Stomach (tissue), 9 donors: Measurements from ENCODE around the gene MAGT1. TPM values are rescaled to one million over a fixed set of nuclear protein-coding genes. Genes with fewer than 3 reads are reported as not detected.

Experiments used
- DNase-seq, 2 donors: peaks; one replicate each; pipeline versions ENCODE4 v3.0.0 to v3.0.0-alpha.2; 2013 to 2019
- H3K27ac ChIP-seq, 5 donors: fragments of 200-600 bp in 4 of 5; sonication (generic) in 4 of 5; one replicate each; pipeline ENCODE4 v1.5.1; 2013 to 2019; ENCODE audit warnings: mild to moderate bottlenecking in 1 of 5, moderate library complexity in 1 of 5
- H3K27me3 ChIP-seq, 3 donors: fragments of 200-600 bp; sonication (generic); one replicate each; pipeline ENCODE4 v1.5.1; 2017 to 2019; ENCODE audit warnings: mixed run types in 1 of 3
- H3K36me3 ChIP-seq, 4 donors: fragments of 200-600 bp; sonication (generic); 1 replicate in 3 of 4; 2 replicates in 1 of 4; pipeline ENCODE4 v1.5.1; 2016 to 2019
- H3K4me1 ChIP-seq, 4 donors: fragments of 200-600 bp; sonication (generic); one replicate each; pipeline ENCODE4 v1.5.1; 2016 to 2019
- H3K4me3 ChIP-seq, 4 donors: fragments of 200-600 bp; sonication (generic) in 3 of 4; one replicate each; pipeline ENCODE4 v1.5.1; 2016 to 2019; ENCODE audit warnings: mild to moderate bottlenecking in 1 of 4
- H3K9me3 ChIP-seq, 4 donors: fragments of 200-600 bp; sonication (generic); one replicate each; pipeline ENCODE4 v1.5.1; 2016 to 2019
- CTCF ChIP-seq, 7 experiments: fragments of 450-650 bp in 4 of 7; fragments of 200-600 bp in 3 of 7; sonication (generic) in 3 of 7; IDR thresholded peaks; one replicate each; pipeline ENCODE4 v1.5.1; 2016 to 2019; ENCODE audit warnings: antibody characterized with exemption in 7 of 7, control low read depth in 2 of 7, mild to moderate bottlenecking in 1 of 7
- EP300 ChIP-seq: sonication (generic); formaldehyde crosslinking; IDR thresholded peaks from one replicate; pipeline ENCODE4 v1.6.1; 2017; ENCODE audit warnings: antibody characterized with exemption
- POLR2A ChIP-seq, 4 donors: fragments of 450-650 bp; IDR thresholded peaks; one replicate each; pipeline ENCODE4 v1.6.1; 2016; ENCODE audit warnings: antibody characterized with exemption in 4 of 4, control low read depth in 2 of 4, mild to moderate bottlenecking in 1 of 4, moderate library complexity in 1 of 4
- POLR2AphosphoS5 ChIP-seq, 3 donors: sonication (generic); formaldehyde crosslinking; IDR thresholded peaks; one replicate each; pipeline ENCODE4 v1.6.1; 2016; ENCODE audit warnings: antibody characterized with exemption in 3 of 3
- WGBS, 5 donors: extraction: QIAGEN DNeasy Blood & Tissue Kit in 3 of 5; methylation state at CpG; one replicate each; pipeline versions ENCODE4 v1.1.5 to v1.1.7; 2013 to 2018; 5-methylcytosine and 5-hydroxymethylcytosine counted together
- intact Hi-C: fragments of 100-400 bp; cut with DNase I; formaldehyde crosslinking; loops from one replicate; pipeline ENCODE4 v1.15.1; 2023; ENCODE audit warnings: low total_unique reads
- polyA plus RNA-seq, 3 donors: library from polyadenylated mRNA; stranded (reverse); fragments of 200-250 nt; gene quantifications; one replicate each; pipeline ENCODE4 v1.2.3, GENCODE V29; 2013
- total RNA-seq, 5 donors: library from RNA; depleted of rRNA; stranded (reverse); fragments of >200 nt; gene quantifications; one replicate each; pipeline versions ENCODE4 v1.1.0 to v1.2.3, GENCODE V29; 2014 to 2016
- donor health status: healthy with polysubstance abuse.
- donor health status: Bipolar disorder and iron deficiency.
- donor health status: healthy.

Gene MAGT1
- total and polyA plus RNA-seq, 8 donors, result 6.1 to 135 (median 20.9) TPM

GRCh38 chrX:77937291-77937690 lies 42.1 kb upstream of the MAGT1 start:
- H3K4me1 ChIP-seq, result peaks cover 0 to 31% (median 15%) of the 10 kb centered on the region in 4 donors
- WGBS, 5 donors, result 23 to 34% (median 26%) methylated on average over 3 of the region's 3 CpGs
- peak in 1 of 2 donors; percentile 33 for DNase-seq
- no peaks in the 10 kb centered on the region for H3K36me3 ChIP-seq
- no peak overlapping the region for H3K4me3 ChIP-seq
- no peaks in the 10 kb centered on the region for H3K27me3 ChIP-seq
- intact Hi-C loops, result no loop called here
- TF ChIP-seq EP300 (no peak), CTCF (IDR thresholded peaks at IDR 0.05) (no peak), POLR2A (IDR thresholded peaks at IDR 0.05) (no peak), POLR2AphosphoS5 (IDR thresholded peaks at IDR 0.05) (no peak)
- peak overlapping the region in 1 of 5 donors; percentile 51 for H3K27ac ChIP-seq
- H3K9me3 ChIP-seq, result no peaks in the 10 kb centered on the region

- H3K4me1 ChIP-seq, result peaks cover 0 to 31% (median 15%) of the 10 kb centered on the region in 4 donors
- intact Hi-C loops, result no loop called here
- TF ChIP-seq CTCF (IDR thresholded peaks at IDR 0.05), result no peak
- TF ChIP-seq EP300, result no peak
- no peak for TF ChIP-seq POLR2AphosphoS5 (IDR thresholded peaks at IDR 0.05)
- TF ChIP-seq POLR2A (IDR thresholded peaks at IDR 0.05), result no peak
- no peak for DNase-seq
- H3K36me3 ChIP-seq, result no peaks in the 10 kb centered on the region
- no peak overlapping the region for H3K27ac ChIP-seq
- H3K27me3 ChIP-seq, result no peaks in the 10 kb centered on the region
- H3K9me3 ChIP-seq, result no peaks in the 10 kb centered on the region
- no peak overlapping the region for H3K4me3 ChIP-seq
These were observed 41.1 kb upstream of the MAGT1 start for GRCh38 chrX:77936299-77936698.

- H3K36me3 ChIP-seq, result no peaks in the 10 kb centered on the region
- TF ChIP-seq POLR2A (IDR thresholded peaks at IDR 0.05), result no peak
- no peak for TF ChIP-seq POLR2AphosphoS5 (IDR thresholded peaks at IDR 0.05)
- TF ChIP-seq EP300, result no peak
- no peak for TF ChIP-seq CTCF (IDR thresholded peaks at IDR 0.05)
- no peaks in the 10 kb centered on the region for H3K9me3 ChIP-seq
- H3K27ac ChIP-seq, result no peak overlapping the region
- intact Hi-C loops, result no loop called here
- peaks cover 0 to 31% (median 15%) of the 10 kb centered on the region in 4 donors for H3K4me1 ChIP-seq
- WGBS, 5 donors, result 50 to 92% (median 84%) methylated on average over 1 of the region's 1 CpG
- H3K4me3 ChIP-seq, result no peak overlapping the region
- H3K27me3 ChIP-seq, result no peaks in the 10 kb centered on the region
- DNase-seq, result no peak
These were observed 40.7 kb upstream of the MAGT1 start for GRCh38 chrX:77935886-77936285.

GRCh38 chrX:77930581-77930980 lies 35.3 kb upstream of the MAGT1 start:
- no peak for TF ChIP-seq POLR2A (IDR thresholded peaks at IDR 0.05)
- no peak for TF ChIP-seq POLR2AphosphoS5 (IDR thresholded peaks at IDR 0.05)
- TF ChIP-seq EP300, result no peak
- TF ChIP-seq CTCF (IDR thresholded peaks at IDR 0.05), result no peak
- 52 to 80% (median 59%) methylated on average over 1 of the region's 1 CpG for WGBS, 5 donors
- Histone ChIP-seq H3K9me3 (no peaks in the 10 kb centered on the region), H3K27ac (no peak overlapping the region), H3K4me1 (peaks cover 0 to 9% (median 3%) of the 10 kb centered on the region in 4 donors), H3K4me3 (no peak overlapping the region), H3K36me3 (no peaks in the 10 kb centered on the region), H3K27me3 (no peaks in the 10 kb centered on the region)
- intact Hi-C loops, result no loop called here
- DNase-seq, result no peak
